Stimulated activated naive CD8-positive, alpha-beta T cell treated with anti-CD3 and anti-CD28 coated beads, Interleukin-15, Interleukin-2, amounts not matched to agents 100 U/mL and 50 U/mL, for 24 hours (primary cell): ENCODE results near the gene LRRC43.
"Not testable (repeated sequence)": the region's sequence is repeated elsewhere in the genome, so short reads cannot be mapped to it uniquely, and the experiment has no call there.

ENCODE experiments used
- ATAC-seq: fragments of 150-1000 bp; cut with Tn5 transposase; one replicate; pipeline ENCODE4 v1.10.0; 2021
- DNase-seq: peaks from one replicate; pipeline ENCODE4 v3.0.0; 2021

Gene LRRC43

DNA sequence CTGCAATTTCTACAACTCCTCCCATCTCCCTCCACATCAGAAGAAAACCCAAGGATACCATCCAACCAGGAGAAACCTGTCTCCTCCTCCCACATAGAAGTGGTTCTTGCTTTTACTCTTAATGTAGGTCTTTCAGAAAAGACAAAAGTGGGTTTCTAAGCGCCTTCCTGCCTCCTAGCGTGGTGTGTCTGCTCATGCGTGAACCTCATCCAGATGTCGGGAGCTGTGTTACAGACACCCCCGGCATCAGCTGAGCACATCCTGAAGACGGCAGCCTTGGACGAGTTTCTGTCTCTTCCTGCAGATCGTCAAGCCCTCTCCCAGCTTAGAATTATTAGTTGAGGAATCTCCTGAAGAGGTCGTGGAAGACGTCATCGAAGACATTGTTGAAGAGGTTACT lies 9.5 kb downstream of the LRRC43 start:
- DNase-seq, result no peak
- no peak for ATAC-seq

DNA sequence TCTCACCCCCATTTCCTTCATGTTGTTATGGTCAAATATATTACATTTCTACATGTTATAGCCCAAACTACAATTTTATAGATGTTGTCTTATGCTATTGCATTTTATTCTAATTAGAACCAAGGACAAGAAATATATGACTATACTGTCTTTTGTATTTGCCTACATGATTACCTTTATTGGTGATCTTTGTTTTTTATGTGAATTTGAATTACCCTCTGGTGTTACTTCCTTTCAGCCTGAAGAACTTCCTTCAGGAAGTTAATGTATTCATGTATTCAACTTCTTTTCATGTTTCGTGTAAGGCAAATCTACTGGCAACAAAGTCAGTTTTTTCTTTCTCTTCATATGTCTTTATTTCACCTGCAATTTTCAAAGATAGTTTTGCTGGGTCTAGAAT lies 11.9 kb downstream of the LRRC43 start:
- DNase-seq (no peak), ATAC-seq (no peak)

DNA sequence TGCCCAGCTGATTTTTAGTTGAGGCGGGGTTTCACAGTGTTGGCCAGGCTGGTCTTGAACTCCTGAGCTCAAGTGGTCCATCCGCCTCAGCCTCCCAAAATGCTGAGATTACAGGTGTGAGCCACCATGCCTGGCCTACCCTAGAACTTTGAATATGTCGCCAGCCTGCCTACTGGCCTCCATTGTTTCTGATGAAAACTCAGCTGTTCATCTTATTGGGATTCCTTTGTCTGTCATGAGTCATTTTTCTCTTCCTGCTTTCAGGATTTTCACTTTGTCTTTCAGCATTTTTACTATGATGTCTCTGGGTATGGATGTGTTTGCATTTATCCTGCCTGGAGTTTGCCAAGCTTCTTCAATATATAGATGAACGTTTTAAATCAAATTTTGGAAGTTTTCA lies 12.5 kb downstream of the LRRC43 start:
- no peak for ATAC-seq
- no peak for DNase-seq

DNA sequence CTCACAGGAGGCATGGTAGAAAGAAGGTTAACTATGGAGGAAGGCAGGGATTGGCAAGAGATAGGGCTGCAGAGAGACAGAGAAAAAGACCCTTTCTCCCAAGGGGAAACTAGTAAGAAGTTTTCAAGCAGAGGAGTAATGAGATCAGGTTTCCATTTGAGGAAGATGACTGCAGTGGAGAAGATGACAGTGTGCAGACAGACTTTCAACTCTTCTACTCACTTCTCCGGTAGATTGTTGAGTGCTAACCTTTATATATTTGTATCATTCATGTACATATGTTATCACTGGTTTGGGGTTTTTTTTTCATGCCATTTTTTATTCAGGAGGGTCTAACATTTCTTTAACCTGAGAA lies 14.7 kb downstream of the LRRC43 start:
- no peak for DNase-seq
- peak; percentile 64 for ATAC-seq

DNA sequence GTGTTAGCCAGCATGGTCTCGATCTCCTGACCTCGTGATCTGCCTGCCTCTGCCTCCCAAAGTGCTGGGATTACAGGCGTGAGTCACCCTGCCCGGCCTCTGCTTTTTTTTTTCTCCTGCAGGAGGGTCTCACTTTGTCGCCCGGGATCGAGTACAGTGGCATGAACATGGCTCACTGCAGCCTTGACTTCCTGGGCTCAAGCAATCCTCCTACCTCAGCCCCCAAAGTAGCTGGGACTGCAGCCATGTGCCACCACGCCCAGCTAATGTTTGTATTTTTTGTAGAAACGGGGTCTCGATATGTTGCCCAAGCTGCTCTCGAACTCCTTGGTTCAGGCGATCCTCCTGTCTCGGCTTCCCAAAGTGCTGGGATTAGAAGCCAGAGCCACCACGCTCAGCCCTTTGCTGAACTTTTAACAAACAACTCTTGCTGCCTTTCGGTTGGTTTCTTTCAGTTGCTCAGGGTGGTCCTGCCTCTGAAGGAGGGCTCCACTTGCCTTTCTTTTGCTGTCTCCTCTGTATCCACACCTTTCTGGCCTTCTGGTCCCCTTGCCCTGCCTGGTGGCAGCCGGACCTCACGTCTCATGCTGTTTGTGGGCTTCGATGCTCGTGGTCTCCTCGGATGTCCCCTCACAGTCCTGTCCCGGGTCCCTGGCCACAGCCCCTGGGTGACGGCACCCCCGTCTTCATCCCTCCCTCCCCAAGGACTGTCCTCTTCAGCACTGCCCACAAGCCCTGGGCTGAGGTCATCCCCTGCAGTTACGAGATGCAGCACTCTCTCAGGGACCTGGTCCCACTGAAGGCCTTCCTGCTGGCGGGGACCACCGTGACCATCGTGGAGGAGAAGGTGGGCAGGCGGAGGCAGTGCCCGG lies 16.8 kb downstream of the LRRC43 start:
- DNase-seq (no peak), ATAC-seq (no peak)

DNA sequence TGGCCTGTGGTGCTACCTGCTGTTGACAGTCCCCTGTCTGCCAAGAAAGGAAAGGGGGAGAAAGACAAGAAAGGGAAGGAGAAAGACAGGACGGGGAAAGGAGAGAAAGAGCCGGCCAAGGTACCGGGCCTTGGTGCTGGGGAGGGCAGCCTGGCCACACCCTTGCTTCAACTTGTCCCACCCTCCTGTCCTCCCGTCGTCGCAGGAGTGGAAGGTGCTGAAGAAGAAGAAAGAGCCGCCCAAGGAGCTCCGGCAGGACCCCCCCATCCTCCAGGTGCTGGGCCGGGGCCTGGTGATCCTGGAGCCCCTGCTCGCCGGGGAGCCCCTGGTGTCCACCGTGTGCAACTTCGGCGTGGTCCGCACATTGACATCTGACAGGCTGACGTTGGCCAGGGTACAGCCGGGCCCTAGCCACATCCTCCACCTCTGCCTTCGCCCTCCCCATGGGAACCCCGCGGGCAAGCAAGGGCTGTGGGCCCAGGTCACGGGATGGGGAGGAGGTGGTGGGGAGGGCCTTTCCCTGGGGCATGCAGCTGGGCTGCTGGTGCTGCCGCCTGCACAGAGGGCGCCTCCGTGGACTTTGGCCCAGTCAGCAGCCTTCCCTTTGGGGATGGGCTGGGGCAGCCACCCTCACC lies 17.7 kb downstream of the LRRC43 start:
- DNase-seq, result no peak
- no peak for ATAC-seq

DNA sequence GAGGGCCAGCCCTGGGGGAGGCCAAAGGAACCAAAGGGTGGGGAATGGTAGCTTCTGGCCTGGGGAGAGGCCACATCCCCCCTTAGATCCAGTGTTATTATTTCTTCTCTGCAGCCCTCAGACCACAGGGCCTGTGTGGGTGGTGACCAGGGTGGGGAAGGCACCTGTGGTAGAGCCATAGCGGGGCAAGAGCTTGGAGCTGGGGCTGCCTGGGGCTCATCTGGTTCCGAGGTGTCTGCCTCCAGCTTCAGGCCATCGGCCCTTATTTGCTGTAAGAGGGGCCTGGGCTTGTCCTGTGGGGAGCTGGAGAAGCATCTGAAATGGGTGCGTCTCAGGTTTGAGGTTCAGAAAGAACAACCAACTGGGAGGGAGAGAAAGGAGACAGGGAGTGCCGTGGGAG lies 18.5 kb downstream of the LRRC43 start:
- no peak for DNase-seq
- no peak for ATAC-seq

DNA sequence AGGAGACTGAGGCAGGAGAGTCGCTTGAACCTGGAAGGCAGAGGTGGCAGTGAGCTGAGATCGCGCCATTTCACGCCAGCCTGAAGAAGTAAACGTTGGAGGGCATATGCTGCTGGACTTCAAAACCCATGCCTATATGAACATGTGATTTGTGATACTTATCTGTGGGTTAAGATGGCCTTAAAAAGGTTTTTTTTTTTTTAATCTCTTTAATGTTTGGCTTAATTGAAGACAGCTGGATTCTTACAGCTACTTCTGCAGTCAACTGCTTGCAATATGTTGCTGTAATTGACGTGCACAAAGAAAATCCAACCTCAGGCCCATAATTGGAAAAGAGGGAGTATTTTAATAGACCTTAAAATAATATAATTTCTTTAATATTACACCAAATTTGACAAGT lies 19.1 kb downstream of the LRRC43 start:
- DNase-seq (no peak), ATAC-seq (no peak)

DNA sequence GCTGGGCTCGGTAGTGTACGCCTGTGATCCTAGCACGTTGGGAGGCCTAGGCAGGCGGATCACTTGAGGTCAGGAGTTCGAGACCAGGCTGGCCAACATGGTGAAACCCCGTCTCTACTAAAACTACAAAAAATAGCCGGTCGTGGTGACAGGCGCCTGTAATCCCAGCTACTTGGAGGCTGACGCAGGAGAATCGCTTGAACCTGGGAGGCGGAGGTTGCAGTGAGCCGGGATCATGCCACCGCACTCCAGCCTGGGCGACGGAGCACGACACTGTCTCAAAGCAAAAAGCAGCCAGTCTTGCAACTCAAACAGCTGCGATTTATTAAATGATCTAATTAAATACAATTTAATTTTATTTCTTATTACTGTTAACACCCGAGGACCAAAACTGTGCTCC lies 19.9 kb downstream of the LRRC43 start:
- not testable (repeated sequence) for DNase-seq, ATAC-seq

DNA sequence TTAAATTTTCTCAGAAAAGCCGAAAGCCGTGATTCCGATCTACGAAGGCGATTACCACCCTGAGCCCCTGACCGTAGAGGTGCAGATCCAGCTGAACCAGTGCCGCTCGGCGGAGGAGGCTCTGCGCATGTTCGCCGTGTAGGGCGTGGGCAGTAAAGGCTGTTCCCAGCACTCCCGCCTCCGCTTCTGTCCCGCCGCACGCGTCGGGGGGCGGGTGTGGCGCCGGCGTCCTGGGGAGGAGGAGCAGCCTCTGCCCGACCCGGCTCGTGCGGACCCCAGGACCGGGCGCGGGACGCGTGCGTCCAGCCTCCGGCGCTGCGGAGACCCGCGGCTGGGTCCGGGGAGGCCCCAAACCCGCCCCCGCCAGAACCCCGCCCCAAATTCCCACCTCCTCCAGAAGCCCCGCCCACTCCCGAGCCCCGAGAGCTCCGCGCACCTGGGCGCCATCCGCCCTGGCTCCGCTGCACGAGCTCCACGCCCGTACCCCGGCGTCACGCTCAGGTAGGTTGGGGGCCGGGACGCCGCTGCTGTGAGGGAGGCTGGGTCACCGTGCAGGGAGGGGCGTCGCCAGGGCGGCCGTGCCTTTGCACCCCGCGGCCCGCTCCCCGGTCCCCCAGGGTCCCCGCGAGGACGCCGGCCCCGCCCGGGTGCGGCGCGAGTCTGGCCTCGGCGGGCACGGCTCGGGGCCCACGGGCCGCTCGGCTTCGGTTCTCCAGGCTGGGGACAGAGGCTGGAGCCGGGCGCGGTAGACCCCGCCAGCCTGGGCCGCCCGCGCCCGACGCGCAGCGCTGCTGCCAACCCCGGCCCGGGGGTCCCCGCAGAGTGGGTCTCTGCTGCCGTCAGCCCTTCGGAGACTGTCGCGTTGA lies 20.6 kb downstream of the LRRC43 start, which contains the start of gene B3GNT4:
Gene B3GNT4 (plus strand): TSS at position 409 of the 866 bp plus-strand sequence. CDS start 910 bp downstream, outside the sequence.
- peak; percentile 70 for DNase-seq

DNA sequence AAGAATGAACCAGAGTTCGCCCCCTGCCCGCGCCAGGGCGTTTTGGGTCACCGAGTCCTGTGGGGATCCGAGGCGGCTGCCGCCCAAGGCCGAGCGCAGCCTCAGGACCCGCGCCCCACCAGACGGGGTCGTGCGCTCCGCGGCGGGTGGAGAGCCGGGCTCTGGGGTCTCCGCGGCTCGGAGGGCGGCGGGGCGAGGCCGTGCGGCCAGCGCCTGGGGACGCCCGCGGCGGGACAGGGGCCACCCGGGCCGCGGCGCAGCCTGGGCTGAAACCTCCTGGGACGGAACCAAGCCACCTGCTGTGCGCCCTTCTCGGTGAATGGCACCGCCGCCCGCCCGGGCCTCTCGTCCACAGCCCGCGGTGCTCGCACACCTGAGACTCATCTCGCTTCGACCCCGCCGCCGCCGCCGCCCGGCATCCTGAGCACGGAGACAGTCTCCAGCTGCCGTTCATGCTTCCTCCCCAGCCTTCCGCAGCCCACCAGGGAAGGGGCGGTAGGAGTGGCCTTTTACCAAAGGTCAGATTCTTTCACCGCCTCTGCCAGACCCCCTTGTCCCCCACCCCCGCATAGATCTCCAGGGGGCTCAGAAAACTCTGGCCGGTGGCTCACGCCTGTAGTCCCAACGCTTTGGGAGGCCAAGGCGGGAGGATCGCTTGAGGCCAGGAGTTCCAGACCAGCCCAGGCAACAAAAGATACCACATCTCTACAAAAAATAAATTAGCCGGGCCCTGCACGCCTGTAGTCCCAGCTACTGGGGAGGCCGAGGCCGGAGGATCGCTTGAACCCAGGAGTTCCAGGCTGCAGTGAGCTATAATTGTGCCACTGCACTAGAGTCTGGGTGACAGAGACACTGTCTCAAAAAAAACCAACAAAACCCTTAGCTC lies 21.5 kb downstream of the LRRC43 start:
- DNase-seq, result peak; percentile 31

More for the DNA sequence above, 20.6 kb downstream of the LRRC43 start, which contains the start of gene B3GNT4:
- ATAC-seq, result peak; percentile 57

DNA sequence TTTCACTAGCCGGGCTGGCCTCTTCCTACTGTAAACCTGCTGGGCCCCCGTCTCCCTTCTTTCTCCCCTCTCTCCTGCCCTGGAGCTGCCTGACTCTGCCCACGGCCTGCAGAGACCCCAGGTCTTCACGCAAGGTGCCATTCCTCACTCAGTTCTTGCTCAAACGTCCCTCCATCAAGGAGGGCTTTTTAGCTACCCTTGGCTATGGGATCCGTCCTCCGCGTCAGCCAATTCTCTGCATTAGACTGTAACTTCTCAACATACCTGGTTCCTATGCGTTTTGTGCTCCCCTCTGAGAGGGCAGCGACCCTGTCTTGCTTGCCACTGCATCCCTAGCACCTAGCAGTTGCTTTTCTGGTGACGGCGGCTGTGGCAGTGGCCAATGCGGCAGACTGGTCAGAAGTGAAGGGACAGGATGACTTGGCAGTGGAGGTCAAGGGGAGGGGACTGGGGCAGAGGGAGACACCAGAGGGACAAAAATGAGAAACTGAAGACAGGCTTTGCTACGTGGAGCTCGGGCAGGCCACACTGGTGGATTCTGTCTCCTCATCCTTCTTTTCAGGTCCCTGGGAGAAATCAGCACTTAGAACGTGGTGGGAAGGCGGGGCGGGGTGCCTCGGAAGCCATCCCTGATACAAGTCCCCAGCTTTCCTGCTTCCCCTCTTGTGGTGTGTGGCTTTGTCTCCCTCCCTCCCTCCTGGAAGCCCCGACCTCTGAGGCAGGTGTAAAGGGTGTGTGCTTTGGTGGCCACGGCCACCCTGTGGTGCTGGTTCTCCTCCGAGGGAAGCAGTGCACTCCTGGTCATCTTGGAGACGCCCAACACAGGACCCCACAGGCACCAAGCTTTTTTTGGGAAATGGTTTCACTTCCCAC lies 22.4 kb downstream of the LRRC43 start:
- no peak for DNase-seq
- ATAC-seq, result no peak

More for the DNA sequence above, 21.5 kb downstream of the LRRC43 start:
- ATAC-seq, result no peak

DNA sequence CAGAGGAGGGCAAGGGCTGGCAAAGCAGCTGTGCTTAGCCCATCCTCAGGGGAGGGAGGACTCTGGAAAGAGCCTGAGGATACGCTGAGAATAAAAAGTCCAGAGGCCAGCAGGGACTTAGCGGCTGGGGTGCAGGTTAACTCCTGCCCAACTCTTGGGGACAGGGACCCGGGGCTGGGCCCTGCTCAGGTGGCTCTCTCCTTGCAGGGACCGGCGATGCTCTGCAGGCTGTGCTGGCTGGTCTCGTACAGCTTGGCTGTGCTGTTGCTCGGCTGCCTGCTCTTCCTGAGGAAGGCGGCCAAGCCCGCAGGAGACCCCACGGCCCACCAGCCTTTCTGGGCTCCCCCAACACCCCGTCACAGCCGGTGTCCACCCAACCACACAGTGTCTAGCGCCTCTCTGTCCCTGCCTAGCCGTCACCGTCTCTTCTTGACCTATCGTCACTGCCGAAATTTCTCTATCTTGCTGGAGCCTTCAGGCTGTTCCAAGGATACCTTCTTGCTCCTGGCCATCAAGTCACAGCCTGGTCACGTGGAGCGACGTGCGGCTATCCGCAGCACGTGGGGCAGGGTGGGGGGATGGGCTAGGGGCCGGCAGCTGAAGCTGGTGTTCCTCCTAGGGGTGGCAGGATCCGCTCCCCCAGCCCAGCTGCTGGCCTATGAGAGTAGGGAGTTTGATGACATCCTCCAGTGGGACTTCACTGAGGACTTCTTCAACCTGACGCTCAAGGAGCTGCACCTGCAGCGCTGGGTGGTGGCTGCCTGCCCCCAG lies 23.4 kb downstream of the LRRC43 start:
- ATAC-seq (no peak), DNase-seq (no peak)

DNA sequence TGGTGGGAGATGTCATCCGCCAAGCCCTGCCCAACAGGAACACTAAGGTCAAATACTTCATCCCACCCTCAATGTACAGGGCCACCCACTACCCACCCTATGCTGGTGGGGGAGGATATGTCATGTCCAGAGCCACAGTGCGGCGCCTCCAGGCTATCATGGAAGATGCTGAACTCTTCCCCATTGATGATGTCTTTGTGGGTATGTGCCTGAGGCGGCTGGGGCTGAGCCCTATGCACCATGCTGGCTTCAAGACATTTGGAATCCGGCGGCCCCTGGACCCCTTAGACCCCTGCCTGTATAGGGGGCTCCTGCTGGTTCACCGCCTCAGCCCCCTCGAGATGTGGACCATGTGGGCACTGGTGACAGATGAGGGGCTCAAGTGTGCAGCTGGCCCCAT lies 24.1 kb downstream of the LRRC43 start:
- ATAC-seq (no peak), DNase-seq (no peak)

DNA sequence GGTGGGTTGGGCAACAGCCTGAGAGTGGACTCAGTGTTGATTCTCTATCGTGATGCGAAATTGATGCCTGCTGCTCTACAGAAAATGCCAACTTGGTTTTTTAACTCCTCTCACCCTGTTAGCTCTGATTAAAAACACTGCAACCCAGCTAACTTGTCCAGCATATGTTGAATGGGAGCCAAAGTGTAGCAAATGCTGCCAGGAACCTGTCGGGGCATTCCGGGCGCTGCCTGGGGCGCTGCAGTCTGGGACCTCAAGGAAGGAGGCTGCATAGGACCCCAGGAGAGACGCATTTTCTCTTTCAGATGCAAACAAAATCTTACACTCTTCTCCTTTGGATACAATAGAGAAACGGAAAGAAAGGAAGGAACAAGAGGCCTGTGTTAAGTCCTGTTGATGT lies 24.5 kb downstream of the LRRC43 start:
- ATAC-seq (no peak), DNase-seq (no peak)

DNA sequence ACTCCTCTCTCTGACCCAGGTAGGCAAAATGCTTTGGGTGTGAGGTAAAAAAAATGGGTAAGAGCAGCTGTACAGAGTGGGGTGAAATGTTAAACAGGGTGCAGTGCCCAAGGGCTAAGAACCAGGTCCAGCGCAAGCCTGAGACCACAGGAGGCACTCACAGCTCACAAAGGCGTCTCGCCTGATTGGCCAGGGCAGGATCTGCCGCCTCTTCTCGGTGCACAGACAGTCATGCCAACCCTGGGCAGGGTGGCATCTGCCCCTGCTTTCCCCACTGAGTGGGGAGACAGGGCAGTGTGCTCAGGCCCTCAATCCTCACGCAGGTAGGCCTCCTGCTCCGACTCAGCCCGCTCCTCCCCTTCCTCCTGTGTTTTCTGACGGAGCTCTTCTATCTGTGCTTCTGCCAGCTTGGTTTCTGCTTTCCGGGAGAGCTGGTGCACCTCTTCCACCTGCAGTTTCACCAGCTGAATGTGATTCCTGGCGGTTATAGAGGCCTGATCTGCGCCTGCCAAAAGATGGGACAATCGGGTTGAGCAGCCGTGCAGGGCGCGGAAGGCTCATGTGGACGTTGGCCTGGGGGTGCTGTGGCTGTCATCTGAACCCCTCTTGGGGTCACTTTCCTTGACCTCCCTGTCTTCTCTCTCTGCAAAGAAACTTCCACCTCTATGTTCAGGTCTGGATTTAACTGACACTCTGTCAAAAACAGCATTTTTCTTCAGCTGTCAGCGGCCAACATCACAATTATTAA lies 25.3 kb downstream of the LRRC43 start:
- ATAC-seq, result no peak
- DNase-seq, result no peak

DNA sequence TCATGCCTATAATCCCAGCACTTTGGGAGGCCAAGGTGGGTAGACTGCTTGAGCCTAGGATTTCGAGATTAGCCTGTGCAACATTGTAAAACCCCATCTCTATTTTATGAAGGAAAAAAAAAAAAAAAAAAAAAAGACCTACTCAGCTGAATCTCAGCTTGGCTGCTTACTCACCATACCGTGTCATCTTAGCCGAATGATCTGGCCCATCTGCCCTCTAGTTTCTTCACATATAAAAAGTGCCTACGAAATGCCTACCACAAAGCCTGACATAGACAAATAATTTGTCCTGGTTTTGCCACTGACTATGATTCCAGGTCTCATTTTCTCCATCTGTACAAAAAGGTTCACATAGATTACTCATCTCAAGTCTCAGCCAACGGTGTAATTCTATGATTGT lies 32.8 kb downstream of the LRRC43 start:
- ATAC-seq, result no peak
- DNase-seq, result no peak

DNA sequence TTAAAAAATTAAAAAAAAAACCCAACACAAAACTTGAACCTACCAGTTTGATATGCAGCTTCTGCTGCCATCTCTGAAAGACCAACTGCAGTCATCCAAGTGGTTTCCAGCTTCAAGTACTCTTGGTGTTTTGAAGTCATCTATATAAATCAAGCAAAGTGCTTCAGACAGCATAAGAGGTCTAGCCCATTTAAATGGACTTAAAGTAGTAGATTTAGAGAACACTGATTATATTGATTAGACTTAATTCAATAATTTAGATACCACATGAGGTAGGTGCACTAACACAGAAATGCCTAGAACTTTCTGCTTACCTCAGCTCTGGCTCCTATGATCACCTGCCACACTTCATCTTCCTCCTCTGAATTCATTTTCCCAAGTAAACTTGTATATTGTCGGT lies 33.5 kb downstream of the LRRC43 start:
- DNase-seq, result no peak
- ATAC-seq, result no peak
